Measurements from ENCODE around the gene TUBA1B. TPM values are rescaled to one million over a fixed set of nuclear protein-coding genes. Genes with fewer than 3 reads are reported as not detected.
"Not testable (repeated sequence)": the region's sequence is repeated elsewhere in the genome, so short reads cannot be mapped to it uniquely, and the experiment has no call there.

Gene TUBA1B
- total RNA-seq, 1 donor = 1,471 TPM

DNA sequence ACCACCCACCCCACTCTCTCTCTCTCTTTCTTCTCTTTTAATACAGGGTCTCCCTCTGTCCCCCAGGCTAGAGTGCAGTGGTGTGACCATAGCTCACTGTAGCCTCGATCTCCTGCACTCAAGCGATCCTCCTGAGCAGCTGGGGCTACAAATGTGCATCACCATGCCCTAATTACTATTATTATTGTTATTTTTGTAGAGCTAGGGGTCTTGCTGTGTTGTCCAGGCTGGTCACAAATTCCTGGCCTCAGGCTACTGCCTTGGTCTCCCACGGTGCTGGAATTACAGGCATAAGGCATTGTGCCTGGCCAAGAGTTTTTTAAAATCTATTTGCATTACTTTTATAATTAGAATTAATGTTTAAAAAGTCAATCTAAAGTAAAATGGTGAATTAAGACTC, 23.0 kb upstream of the TUBA1B start:
- no peak for DNase-seq (ENCODE audit: low read depth)
- TF ChIP-seq, protein P1, sequence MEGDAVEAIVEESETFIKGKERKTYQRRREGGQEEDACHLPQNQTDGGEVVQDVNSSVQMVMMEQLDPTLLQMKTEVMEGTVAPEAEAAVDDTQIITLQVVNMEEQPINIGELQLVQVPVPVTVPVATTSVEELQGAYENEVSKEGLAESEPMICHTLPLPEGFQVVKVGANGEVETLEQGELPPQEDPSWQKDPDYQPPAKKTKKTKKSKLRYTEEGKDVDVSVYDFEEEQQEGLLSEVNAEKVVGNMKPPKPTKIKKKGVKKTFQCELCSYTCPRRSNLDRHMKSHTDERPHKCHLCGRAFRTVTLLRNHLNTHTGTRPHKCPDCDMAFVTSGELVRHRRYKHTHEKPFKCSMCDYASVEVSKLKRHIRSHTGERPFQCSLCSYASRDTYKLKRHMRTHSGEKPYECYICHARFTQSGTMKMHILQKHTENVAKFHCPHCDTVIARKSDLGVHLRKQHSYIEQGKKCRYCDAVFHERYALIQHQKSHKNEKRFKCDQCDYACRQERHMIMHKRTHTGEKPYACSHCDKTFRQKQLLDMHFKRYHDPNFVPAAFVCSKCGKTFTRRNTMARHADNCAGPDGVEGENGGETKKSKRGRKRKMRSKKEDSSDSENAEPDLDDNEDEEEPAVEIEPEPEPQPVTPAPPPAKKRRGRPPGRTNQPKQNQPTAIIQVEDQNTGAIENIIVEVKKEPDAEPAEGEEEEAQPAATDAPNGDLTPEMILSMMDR (IDR thresholded peaks at IDR 0.05; ENCODE audit: insufficient read depth, low read depth, low read length) = no peak
- no peak overlapping the region for H3K4me3 ChIP-seq (ENCODE audit: low read depth, low read length)

GRCh38 chr12:49147384-49147783, 16.2 kb upstream of the TUBA1B start:
- H3K4me3 ChIP-seq (ENCODE audit: low read depth, low read length) = no peak overlapping the region
- DNase-seq (ENCODE audit: low read depth) = no peak
- TF ChIP-seq, protein P1 (IDR thresholded peaks at IDR 0.05; ENCODE audit: insufficient read depth, low read depth, low read length) = no peak

DNA sequence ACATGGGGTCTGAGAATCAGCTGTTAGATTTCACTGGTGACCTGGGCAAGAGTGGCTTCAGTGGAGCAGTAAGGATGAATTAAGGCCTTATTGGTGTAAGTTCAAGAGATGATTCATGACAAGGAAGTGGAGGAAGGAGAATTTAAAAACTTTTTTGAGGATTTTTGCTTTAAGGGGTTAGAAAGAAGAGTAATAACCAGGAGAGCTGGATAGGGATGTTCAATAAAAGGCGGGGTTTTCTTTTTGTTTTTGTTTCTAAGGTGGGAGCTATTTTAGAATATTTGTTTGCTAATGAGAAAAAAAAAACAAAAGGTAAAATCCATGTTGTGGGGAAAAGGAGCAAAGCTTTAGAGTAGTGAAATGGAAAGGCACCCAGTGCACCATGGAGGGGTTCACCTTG, 15.2 kb upstream of the TUBA1B start:
- H3K4me3 ChIP-seq (ENCODE audit: low read depth, low read length) = no peak overlapping the region
- TF ChIP-seq, protein P1 (IDR thresholded peaks at IDR 0.05; ENCODE audit: insufficient read depth, low read depth, low read length) = no peak
- no peak for DNase-seq (ENCODE audit: low read depth)

GRCh38 chr12:49144384-49144783, 13.2 kb upstream of the TUBA1B start:
- TF ChIP-seq, protein P1 (IDR thresholded peaks at IDR 0.05; ENCODE audit: insufficient read depth, low read depth, low read length) = no peak
- no peak for DNase-seq (ENCODE audit: low read depth)
- H3K4me3 ChIP-seq (ENCODE audit: low read depth, low read length) = no peak overlapping the region

DNA sequence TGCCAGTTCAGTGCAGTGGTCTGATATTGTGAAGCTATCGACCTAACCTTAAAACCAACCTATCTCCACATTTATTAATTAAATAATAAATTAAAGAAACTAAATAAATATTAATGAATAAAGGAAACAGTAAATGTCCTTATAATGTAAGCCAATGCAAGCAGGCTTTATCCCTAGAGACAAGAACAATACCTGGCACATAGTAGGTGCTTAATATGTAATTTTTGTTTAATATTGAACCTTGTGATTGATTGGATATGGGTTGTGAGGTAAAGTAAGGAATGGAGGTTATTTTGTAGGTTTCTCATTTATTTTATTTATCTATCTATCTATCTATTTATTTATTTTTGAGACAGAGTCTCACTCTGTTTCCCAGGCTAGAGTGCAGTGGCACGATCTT, 7.8 kb upstream of the TUBA1B start:
- DNase-seq (ENCODE audit: low read depth) = no peak
- no peak overlapping the region for H3K4me3 ChIP-seq (ENCODE audit: low read depth, low read length)
- TF ChIP-seq, protein P1 (IDR thresholded peaks at IDR 0.05; ENCODE audit: insufficient read depth, low read depth, low read length) = no peak

DNA sequence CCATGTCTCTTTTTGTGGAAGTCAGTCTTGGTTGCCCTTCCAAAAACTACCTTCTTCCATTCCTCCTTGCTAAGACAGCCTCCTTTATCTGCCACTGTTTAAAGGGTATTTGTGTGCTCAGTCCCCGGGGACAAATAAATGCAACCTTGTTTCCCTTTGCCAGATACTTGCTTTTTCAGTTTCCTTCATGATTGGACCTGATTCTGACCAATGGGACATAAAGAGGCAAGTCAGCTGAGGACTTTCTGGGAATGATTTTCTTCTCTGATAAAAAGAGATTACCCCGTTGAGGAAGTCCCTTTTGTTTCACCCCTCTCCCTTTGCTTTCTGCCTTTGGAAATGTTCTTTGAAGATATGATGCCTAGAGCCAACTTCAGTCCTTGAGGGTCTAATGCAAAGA, 7.4 kb upstream of the TUBA1B start:
- no peak for DNase-seq (ENCODE audit: low read depth)
- TF ChIP-seq, protein P1 (IDR thresholded peaks at IDR 0.05; ENCODE audit: insufficient read depth, low read depth, low read length) = no peak
- no peak overlapping the region for H3K4me3 ChIP-seq (ENCODE audit: low read depth, low read length)

DNA sequence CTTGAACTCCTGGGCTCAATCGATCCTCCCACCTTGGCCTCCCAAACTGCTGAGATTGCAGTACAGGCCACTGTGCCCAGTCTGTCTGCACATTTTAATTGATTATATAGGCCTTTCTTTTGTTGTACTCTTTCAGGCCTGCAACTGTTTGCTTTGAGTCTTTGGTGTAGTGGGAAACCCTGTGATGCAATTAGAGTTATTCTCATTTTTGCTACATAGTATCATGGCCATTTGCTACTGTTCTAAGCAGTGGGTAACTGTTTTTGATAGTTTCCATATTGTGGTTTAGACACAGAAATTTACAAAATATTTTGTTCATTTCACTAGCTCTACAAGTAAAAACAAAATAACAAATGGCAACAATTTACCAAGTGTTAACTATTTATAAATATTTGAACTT, 6.3 kb upstream of the TUBA1B start:
- DNase-seq (ENCODE audit: low read depth) = no peak
- TF ChIP-seq, protein P1 (IDR thresholded peaks at IDR 0.05; ENCODE audit: insufficient read depth, low read depth, low read length) = no peak
- H3K4me3 ChIP-seq (ENCODE audit: low read depth, low read length) = no peak overlapping the region

GRCh38 chr12:49136997-49137396, 5.8 kb upstream of the TUBA1B start:
- not testable (repeated sequence) for H3K4me3 ChIP-seq (ENCODE audit: low read depth, low read length); DNase-seq (ENCODE audit: low read depth)

All from fibroblast of villous mesenchyme (primary cell).